Esophagus muscularis mucosa (tissue), 4 donors: Measurements from ENCODE around the gene NAPB. TPM values are rescaled to one million over a fixed set of nuclear protein-coding genes. Genes with fewer than 3 reads are reported as not detected.
"Not testable (repeated sequence)": the region's sequence is repeated elsewhere in the genome, so short reads cannot be mapped to it uniquely, and the experiment has no call there.

Experiments
- DNase-seq: peaks from one replicate; pipeline ENCODE4 v3.0.0-alpha.2; 2017; ENCODE audit errors: extremely low spot score
- H3K27ac ChIP-seq, 4 donors: fragments of 200-600 bp; sonication (generic); replicated peaks in 1 of 4; 1 replicate in 3 of 4; 2 replicates in 1 of 4; pipeline ENCODE4 v1.5.1; 2016 to 2019; ENCODE audit warnings: mild to moderate bottlenecking in 1 of 4
- H3K27me3 ChIP-seq, 4 donors: fragments of 200-600 bp; sonication (generic); one replicate each; pipeline versions ENCODE4 v1.5.1 to v1.6.0; 2016 to 2019
- H3K36me3 ChIP-seq, 4 donors: fragments of 200-600 bp; sonication (generic); one replicate each; pipeline ENCODE4 v1.5.1; 2016 to 2019
- H3K4me1 ChIP-seq, 4 donors: fragments of 200-600 bp; sonication (generic); one replicate each; pipeline ENCODE4 v1.5.1; 2016 to 2019
- H3K4me3 ChIP-seq, 4 donors: fragments of 200-600 bp; sonication (generic); 1 replicate in 2 of 4; 2 replicates in 2 of 4; pipeline ENCODE4 v1.5.1; 2016 to 2019; ENCODE audit warnings: mild to moderate bottlenecking in 4 of 4, moderate library complexity in 1 of 4
- H3K9me3 ChIP-seq, 4 donors: fragments of 200-600 bp; sonication (generic); 1 replicate in 3 of 4; 2 replicates in 1 of 4; pipeline ENCODE4 v1.5.1; 2016 to 2019
- CTCF ChIP-seq, 3 experiments: fragments of 200-600 bp in 2 of 3; fragments of 450-650 bp in 1 of 3; sonication (generic) in 2 of 3; IDR thresholded peaks; one replicate each; pipeline ENCODE4 v1.5.1; 2017 to 2019; ENCODE audit warnings: antibody characterized with exemption in 3 of 3, mild to moderate bottlenecking in 2 of 3, moderate library complexity in 1 of 3
- EP300 ChIP-seq: sonication (generic); formaldehyde crosslinking; IDR thresholded peaks from one replicate; pipeline ENCODE4 v1.6.1; 2017; ENCODE audit warnings: antibody characterized with exemption
- POLR2A ChIP-seq: fragments of 450-650 bp; IDR thresholded peaks from one replicate; pipeline ENCODE4 v1.6.1; 2017; ENCODE audit warnings: antibody characterized with exemption, moderate library complexity, mild to moderate bottlenecking, low read depth
- POLR2AphosphoS5 ChIP-seq, 2 donors: sonication (generic); formaldehyde crosslinking; IDR thresholded peaks; one replicate each; pipeline ENCODE4 v1.6.1; 2017; ENCODE audit warnings: antibody characterized with exemption in 2 of 2
- WGBS: methylation state at CpG from one replicate; pipeline ENCODE4 v1.1.5; 2018; 5-methylcytosine and 5-hydroxymethylcytosine counted together
- intact Hi-C: fragments of 100-400 bp; cut with DNase I; formaldehyde crosslinking; loops from one replicate; pipeline ENCODE4 v1.15.1; 2023
- total RNA-seq, 4 donors: library from RNA; depleted of rRNA; stranded (reverse); fragments of >200 nt; gene quantifications; one replicate each; pipeline versions ENCODE4 v1.1.0 to v1.2.1, GENCODE V29; 2016

The NAPB gene
- total RNA-seq, 4 donors from 2014 or later = 13.7 to 18.7 (median 15.2) TPM

- intact Hi-C loops = loop anchor here (5.0 to 10.0 kb wide), 3 partner anchors 263 to 662 kb away; no protein-coding TSS in a partner anchor
- DNase-seq = peak; percentile 97
Observed at GRCh38 chr20:23349338-23350195, 71.7 kb downstream of the NAPB start.

GRCh38 chr20:23348510-23348909 is 72.8 kb downstream of the NAPB start:
- Histone ChIP-seq H3K27ac (peak overlapping the region in 3 of 4 donors; percentile 91 to 99 (median 98)), H3K4me1 (peaks cover 19 to 31% (median 29%) of the 10 kb centered on the region in 4 donors)
- H3K9me3 ChIP-seq, H3K27me3 ChIP-seq, DNase-seq, H3K4me3 ChIP-seq, H3K36me3 ChIP-seq: not testable (repeated sequence)
- intact Hi-C loops = loop anchor here (5.0 to 10.0 kb wide), 3 partner anchors 264 to 661 kb away; no protein-coding TSS in a partner anchor
- 88% methylated on average over 6 of the region's 6 CpGs for WGBS

More at GRCh38 chr20:23349338-23350195, 71.7 kb downstream of the NAPB start:
- Histone ChIP-seq H3K36me3 (peaks cover 6 to 12% (median 8%) of the 10 kb centered on the region in 4 donors), H3K4me3 (peak overlapping the region; percentile 93 to 98 (median 96)), H3K4me1 (peaks cover 19 to 31% (median 29%) of the 10 kb centered on the region in 4 donors), H3K27ac (peak overlapping the region; percentile 91 to 99 (median 96)), H3K9me3 (no peaks in the 10 kb centered on the region), H3K27me3 (no peaks in the 10 kb centered on the region)
- peak; percentile 47 to 56 (median 55) for TF ChIP-seq CTCF (IDR thresholded peaks at IDR 0.05)
- no peak for TF ChIP-seq EP300
- 6% methylated on average over 16 of the region's 23 CpGs for WGBS

GRCh38 chr20:23347791-23348190 is 73.5 kb downstream of the NAPB start:
- WGBS = 75% methylated on average over 6 of the region's 6 CpGs
- intact Hi-C loops = loop anchor here (5.0 to 10.0 kb wide), 3 partner anchors 265 to 660 kb away; no protein-coding TSS in a partner anchor
- no peak overlapping the region for H3K4me3 ChIP-seq
- H3K27me3 ChIP-seq = no peaks in the 10 kb centered on the region
- no peak for DNase-seq
- H3K9me3 ChIP-seq = no peaks in the 10 kb centered on the region
- TF ChIP-seq CTCF (IDR thresholded peaks at IDR 0.05) (no peak), EP300 (no peak), POLR2A (no peak)
- H3K4me1 ChIP-seq = peaks cover 19 to 26% (median 25%) of the 10 kb centered on the region in 4 donors
- H3K36me3 ChIP-seq = no peaks in the 10 kb centered on the region
- H3K27ac ChIP-seq = no peak overlapping the region

GRCh38 chr20:23346002-23346401 is 75.3 kb downstream of the NAPB start:
- intact Hi-C loops = loop anchor here (5.0 to 10.0 kb wide), 3 partner anchors 266 to 659 kb away; no protein-coding TSS in a partner anchor
- WGBS = 93% methylated on average over 4 of the region's 4 CpGs

More at GRCh38 chr20:23346002-23346401, 75.3 kb downstream of the NAPB start:
- no peak overlapping the region for H3K27ac ChIP-seq
- H3K4me3 ChIP-seq = no peak overlapping the region
- no peaks in the 10 kb centered on the region for H3K9me3 ChIP-seq
- no peak for DNase-seq
- H3K4me1 ChIP-seq = peaks cover 7 to 10% (median 9%) of the 10 kb centered on the region in 4 donors
- TF ChIP-seq POLR2AphosphoS5 (IDR thresholded peaks at IDR 0.05) = no peak
- no peak for TF ChIP-seq POLR2A
- TF ChIP-seq CTCF (IDR thresholded peaks at IDR 0.05) = no peak
- H3K27me3 ChIP-seq = no peaks in the 10 kb centered on the region
- no peaks in the 10 kb centered on the region for H3K36me3 ChIP-seq
